GM12892 (cell line): ENCODE results near the gene DIABLO.
A peak's percentile ranks its signal among the peaks of the same experiment; 100 is the strongest.
"Not testable (repeated sequence)": the region's sequence is repeated elsewhere in the genome, so short reads cannot be mapped to it uniquely, and the experiment has no call there.

ENCODE experiments used
- DNase-seq: peaks from one replicate; pipeline ENCODE4 v3.0.0; 2011; ENCODE audit not compliant: insufficient read length
- FAIRE-seq: peaks from 2 replicates; lab custom pipeline; 2011; peaks lifted over from hg19 to GRCh38; lab: Jason Lieb, UNC
- POLR2A ChIP-seq: IDR thresholded peaks from 2 replicates; pipeline ENCODE4 v1.6.1; 2011; ENCODE audit warnings: low read depth, low read length, control low read depth
- POLR2AphosphoS5 ChIP-seq: IDR thresholded peaks from 2 replicates; pipeline ENCODE4 v1.6.1; 2011; ENCODE audit warnings: low read depth, low read length, control low read depth
- TAF1 ChIP-seq: IDR thresholded peaks from 2 replicates; pipeline ENCODE4 v1.6.1; 2011; ENCODE audit warnings: low read depth, mild to moderate bottlenecking, control low read depth, low read length, borderline replicate concordance

Gene DIABLO

DNA sequence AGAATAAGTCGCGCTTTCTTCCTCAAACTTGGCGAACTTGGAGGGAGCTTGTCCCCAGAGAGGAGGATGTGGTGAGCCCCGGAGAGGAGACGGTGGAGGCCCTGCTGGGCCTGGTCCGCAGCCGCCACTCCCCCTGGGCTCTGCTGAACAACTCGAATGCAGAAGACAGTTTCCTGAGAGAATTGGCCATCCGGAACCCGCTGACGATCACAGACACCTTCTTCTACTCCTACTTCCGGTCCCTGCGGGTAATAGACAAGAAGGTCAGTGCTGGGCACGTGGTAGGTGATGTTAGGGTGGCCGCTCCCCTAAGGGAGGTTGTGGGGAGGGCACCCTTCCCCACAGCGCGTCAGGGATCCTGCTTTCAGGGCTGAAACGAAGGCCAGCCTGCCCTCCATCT, 41.3 kb downstream of the DIABLO start:
- TF ChIP-seq TAF1 = no peak
- no peak for TF ChIP-seq POLR2A
- TF ChIP-seq POLR2AphosphoS5 = no peak
- DNase-seq (no peak), FAIRE-seq (no peak)

DNA sequence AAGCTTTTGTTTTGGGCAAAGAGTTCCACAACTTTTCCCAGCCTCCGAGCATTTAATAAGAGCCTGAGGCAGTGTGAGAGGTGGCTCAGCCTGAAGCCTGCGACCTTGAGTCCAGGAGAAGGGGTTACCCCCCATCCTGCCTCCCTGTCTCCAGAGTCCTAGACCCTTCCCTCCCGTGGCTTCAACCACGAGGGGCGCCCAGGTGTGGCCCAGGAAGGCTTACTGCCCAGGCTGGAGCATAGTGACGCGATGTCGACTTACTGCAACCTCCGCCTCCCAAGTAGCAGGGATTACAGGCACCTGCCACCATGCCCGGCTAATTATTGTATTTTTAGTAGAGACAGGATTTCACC, 42.3 kb downstream of the DIABLO start:
- DNase-seq = no peak
- TF ChIP-seq TAF1 (no peak), POLR2AphosphoS5 (no peak), POLR2A (no peak)
- FAIRE-seq = no peak

DNA sequence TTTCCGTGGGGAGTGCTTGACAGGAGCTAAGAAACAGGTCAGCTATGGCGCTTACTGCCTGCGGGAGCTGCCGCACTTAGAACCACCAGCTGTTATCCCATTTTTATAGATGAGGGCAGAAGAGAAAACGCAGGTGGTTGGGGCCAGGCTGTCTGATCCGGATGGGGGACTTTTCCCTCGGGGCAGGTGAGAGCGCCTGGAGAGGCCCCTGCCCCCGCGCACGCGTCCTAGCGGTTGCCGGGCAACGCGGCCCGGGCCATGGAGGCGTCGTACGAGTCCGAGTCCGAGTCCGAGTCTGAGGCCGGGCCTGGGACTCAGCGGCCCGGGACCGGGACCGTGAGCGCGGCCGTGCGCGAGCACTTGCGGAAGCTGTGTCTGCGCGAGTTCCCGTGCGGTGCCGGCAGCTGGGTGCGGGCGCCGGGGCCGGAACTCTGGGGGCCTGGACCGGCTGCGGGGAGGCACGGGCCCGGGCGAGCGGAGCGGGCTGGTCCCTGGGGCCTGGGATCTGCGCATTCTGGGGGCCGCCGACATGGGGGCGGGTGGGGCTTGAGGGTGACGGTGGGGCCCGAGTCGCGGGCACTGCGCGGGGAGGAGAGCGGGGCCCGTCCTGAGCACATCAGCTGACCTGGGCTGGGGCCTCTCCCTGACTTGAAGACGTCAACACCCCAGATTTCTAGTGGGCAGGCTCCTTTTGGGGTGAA, 42.8 kb downstream of the DIABLO start, which contains the start of gene LRRC43:
Gene LRRC43 (plus strand): TSS at position 237 of the 701 bp plus-strand sequence. CDS start 22 bp downstream, at position 259.
- no peak for DNase-seq
- no peak for FAIRE-seq

DNA sequence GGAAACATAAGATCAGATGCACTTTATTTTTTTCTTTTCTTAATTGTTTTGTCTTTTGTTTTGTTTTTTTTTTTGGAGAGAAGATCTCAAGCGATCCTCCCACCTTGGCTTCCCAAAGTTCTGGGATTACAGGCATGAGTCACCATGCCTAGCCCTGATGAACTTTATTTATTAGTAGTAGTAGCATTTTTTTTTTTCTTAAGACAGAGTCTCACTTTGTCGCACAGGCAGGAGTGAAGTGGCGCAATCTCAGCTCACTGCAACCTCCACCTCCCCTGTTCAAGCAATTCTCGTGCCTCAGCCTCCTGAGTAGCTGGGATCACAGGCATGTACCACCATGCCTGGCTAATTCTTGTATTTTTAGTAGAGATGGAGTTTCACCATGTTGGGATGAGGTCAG, 49.4 kb downstream of the DIABLO start:
- not testable (repeated sequence) for FAIRE-seq, DNase-seq

More for the DNA sequence above, 42.8 kb downstream of the DIABLO start, which contains the start of gene LRRC43:
- no peak for TF ChIP-seq TAF1
- no peak for TF ChIP-seq POLR2A
- no peak for TF ChIP-seq POLR2AphosphoS5

DNA sequence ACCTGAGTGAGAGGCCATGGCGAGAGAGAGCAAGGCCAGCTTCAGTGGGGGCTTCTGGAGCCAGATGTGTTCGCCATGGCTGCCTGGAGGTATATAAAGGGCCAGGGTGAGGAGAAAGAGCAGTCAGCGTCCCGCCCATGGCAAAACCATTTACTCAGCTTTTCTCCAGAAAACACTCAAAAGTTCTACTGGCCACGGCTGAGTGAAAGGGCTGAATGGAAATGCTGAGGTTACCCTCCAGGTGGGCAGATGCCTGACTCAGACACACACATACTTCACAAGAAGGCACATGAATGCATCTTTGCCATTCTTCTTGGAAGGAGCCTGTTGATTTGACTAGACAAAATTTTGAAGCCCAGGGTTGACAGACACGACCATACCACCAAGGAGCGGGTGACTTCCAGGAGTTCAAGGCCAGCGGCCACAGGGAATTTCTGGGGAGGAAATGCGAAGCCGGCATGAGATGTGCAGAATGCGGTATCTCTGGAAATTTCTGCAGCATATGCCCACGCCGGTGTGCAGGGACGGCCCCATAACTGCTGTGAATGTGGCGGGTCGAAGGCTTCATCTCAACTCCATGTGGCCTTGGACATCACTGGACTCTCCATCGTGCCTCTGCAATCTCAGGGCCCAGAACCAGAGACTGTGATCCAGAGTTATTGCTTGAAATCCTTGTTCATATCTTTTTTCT, 51.6 kb downstream of the DIABLO start, which contains the start of gene IL31:
Gene IL31 (minus strand): TSS at position 67 of the 691 bp plus-strand sequence. CDS start 49 bp downstream, at position 18.
- FAIRE-seq (no peak), DNase-seq (no peak)
- TF ChIP-seq TAF1 = no peak
- TF ChIP-seq POLR2AphosphoS5 = no peak
- no peak for TF ChIP-seq POLR2A

DNA sequence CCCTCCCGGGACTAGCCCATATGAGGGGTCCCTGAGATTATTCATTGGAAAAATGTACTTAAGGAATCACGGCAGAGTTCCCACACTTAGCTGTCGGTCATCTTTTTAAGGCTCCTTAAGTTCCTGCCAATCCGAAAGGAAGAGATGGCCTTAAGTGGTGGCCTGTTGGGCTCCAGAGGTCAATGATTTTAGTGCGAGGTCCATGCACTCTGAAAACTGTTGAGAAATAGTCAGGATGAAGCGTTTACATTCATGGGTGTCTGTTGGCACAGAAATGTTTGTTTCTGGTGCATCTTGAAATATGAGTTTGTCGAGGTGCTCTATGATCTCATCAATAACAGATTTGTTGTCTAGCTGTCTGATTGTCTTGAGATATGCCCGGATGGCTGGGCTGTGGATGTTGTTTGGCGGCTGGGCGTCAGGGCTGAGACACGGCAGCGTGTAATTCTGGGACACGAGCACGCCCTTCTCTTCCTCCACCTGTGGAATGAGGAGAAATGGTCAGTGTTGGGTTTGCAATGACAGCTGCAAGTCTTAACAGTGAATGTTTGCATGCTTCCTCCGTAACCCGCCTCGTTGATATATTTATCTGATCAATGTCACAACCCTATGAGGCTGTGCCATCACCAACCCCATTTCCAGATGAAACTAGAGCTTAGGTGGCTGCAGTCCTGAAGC, 53.5 kb downstream of the DIABLO start:
- no peak for FAIRE-seq
- no peak for DNase-seq
- TF ChIP-seq POLR2AphosphoS5 = no peak
- no peak for TF ChIP-seq POLR2A
- TF ChIP-seq TAF1 = no peak

DNA sequence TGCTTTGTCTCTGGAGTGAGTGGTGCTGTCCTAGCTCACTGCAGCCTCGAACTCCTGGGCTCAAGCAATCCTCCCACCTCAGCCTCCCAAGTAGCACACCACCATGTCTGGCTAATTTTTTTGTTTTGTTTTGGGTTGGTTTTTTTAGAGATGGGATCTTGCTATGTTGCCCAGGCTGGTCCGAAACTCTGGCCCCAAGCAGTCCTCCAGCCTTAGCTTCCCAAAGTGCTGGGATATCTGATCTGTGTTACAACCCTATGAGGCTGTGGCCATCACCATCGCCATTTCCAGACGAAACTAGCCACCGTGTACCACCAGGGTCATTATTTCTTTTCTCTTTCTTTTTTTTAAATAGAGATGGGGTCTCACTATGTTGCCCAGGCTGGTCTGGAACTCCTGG, 54.5 kb downstream of the DIABLO start:
- FAIRE-seq = no peak

DNA sequence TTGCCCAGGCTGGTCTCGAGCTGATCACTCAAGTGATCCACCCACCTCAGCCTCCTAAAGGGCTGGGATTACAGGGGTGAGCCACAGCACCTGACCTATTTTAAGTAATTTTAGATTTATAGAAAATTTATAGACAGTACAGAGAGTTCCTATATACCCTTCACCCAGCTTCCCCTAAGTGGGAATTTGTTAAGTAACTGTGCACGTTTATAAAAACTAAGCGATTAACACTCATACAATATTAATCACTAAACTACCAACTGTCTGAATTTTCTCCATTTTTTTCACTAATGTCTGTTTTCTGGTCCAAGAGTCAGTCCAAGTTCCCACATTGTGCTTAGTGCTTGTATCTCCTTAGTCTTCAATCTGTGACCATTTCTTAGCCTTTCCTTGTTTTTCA, 57.4 kb downstream of the DIABLO start:
- DNase-seq (no peak), FAIRE-seq (no peak)
- no peak for TF ChIP-seq POLR2AphosphoS5
- no peak for TF ChIP-seq POLR2A
- no peak for TF ChIP-seq TAF1

More for the DNA sequence above, 54.5 kb downstream of the DIABLO start:
- TF ChIP-seq POLR2A (no peak), TAF1 (no peak), POLR2AphosphoS5 (no peak)
- no peak for DNase-seq

DNA sequence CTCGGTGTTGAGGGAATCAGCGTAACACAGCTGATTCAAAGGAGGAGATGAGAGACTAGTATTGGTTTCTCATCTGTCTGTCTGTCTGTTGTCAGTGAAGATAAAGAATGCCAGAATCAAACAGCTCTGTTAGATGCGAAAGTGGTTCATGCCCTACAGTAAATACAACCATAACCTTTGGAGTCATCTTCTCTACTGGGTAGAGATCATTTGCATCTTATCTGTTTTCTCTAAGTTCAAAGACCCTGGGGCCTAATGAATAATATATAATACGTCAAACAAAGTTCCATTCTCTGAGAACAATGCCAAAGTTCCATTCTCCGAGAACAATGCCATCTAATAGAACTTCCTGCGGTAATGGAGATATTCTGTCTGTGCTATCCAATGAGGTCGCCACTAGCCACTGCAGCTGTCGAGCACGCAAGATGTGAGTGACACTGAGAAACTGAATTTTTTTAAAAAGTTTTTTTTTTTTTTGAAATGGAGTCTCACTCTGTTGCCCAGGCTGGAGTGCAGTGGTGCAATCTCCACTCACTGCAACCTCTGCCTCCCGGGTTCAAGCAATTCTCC, 58.4 kb downstream of the DIABLO start:
- no peak for DNase-seq
- no peak for FAIRE-seq
- no peak for TF ChIP-seq POLR2A

DNA sequence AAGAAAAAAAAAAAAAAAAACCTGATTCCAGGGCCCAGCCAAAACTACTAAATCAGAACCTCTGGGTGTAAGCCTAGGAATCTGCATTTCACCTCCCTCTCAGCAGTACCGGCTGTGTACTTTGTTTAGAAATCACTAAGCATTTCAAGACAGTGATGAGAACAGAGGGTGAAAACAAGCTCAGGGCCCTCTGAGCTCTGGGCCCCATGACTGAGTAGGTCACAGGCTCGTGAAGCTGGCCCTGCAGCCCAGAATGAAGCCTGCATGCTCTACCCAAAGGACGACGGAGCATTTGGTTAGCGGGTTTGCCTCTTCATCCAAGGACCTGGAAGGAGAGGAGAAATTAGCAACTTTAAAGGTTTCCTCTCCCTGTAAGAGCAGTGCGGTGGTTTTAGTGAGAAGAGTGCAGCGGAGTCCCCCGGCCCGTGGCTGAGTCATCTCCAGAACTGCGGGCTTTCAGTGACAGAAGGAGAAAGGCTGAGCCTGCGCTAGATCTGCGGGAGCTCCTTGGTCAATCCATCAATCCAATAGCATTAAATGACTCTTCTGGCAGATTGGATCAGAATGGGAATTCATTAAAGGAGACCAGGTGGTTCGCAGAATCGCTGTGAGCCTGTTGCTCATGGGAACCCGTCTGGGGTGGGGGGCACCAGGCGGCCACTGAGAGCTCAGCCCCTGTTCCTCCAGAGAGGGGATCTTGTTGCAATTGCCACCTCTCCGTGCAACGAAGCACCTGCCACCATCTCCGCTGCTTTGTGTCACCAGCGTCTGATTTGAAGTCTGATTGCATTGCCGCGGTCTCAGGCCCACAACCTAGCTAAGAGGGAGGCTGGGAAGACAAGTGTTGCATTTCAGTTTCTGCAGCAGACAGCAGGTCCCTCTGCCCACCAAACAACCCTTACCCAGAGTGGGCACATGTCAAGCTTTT, 59.2 kb downstream of the DIABLO start:
- DNase-seq = no peak
- peak; percentile 70 for FAIRE-seq
- no peak for TF ChIP-seq POLR2AphosphoS5

DNA sequence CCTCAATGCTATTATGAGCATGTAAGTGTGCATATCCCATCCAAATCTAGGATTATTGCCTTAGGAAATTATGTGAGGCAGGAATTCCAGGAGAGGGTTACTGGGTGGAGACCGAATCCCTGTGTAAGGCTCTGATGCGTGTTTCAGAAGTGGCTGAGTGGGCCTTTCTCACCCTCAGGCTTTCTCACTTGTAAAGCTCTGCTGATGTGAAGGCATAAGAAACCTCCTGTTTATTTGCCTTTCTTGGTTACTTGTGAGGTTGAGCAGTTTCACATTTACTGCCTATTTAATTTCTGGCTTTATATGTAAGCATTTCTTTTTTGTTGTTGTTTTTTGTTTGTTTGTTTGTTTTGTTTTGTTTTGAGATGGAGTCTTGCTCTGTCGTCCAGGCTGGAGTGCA, 62.9 kb downstream of the DIABLO start:
- FAIRE-seq = no peak
- TF ChIP-seq TAF1 = no peak
- TF ChIP-seq POLR2A = no peak
- no peak for TF ChIP-seq POLR2AphosphoS5
- DNase-seq = no peak
